H1 (cell line): ENCODE results near the gene CELF2. TPM values are rescaled to one million over a fixed set of nuclear protein-coding genes. Genes with fewer than 3 reads are reported as not detected.

Source experiments
- CTCF ChIA-PET: fragments of 300-600 bp; sonication (Branson Sonifier 250); formaldehyde crosslinking; loops from one replicate; lab custom pipeline; 2021; ENCODE audit not compliant: partially characterized antibody; lab: Charles Lee
- POLR2A ChIA-PET: fragments of 300-600 bp; sonication (Branson Sonifier 250); formaldehyde crosslinking; loops from one replicate; lab custom pipeline; 2021; ENCODE audit warnings: inconsistent platforms; ENCODE audit not compliant: partially characterized antibody; lab: Charles Lee
- DNase-seq, 2 experiments: peaks; one replicate each; pipeline versions ENCODE4 v3.0.0 to v3.0.0-alpha.2; 2010 to 2022; ENCODE audit warnings: low spot score in 2 of 2, low read depth in 1 of 2, mixed read lengths in 1 of 2
- FAIRE-seq: peaks from 2 replicates; lab custom pipeline; 2011; peaks lifted over from hg19 to GRCh38; lab: Jason Lieb, UNC
- H2AFZ ChIP-seq: 2 replicates; pipeline ENCODE4 v1.8.1; 2012; ENCODE audit warnings: low read length, inconsistent platforms
- H2AK5ac ChIP-seq: 2 replicates; pipeline ENCODE4 v1.6.1; 2013; ENCODE audit warnings: low read depth, low read length
- H2BK120ac ChIP-seq: replicated peaks from 2 replicates; pipeline ENCODE3; 2013; ENCODE audit warnings: low read depth, low read length, inconsistent platforms
- H2BK12ac ChIP-seq: 2 replicates; pipeline ENCODE4 v1.6.1; 2013; ENCODE audit warnings: low read depth, low read length
- H2BK15ac ChIP-seq: 2 replicates; pipeline ENCODE4 v1.6.1; 2013; ENCODE audit warnings: low read length
- H2BK20ac ChIP-seq: 2 replicates; pipeline ENCODE4 v1.6.1; 2013; ENCODE audit warnings: low read length
- H2BK5ac ChIP-seq: 2 replicates; pipeline ENCODE4 v1.6.1; 2013; ENCODE audit warnings: low read depth, low read length
- H3K14ac ChIP-seq: 2 replicates; pipeline ENCODE4 v1.6.1; 2013; ENCODE audit warnings: inconsistent platforms; ENCODE audit not compliant: insufficient read length
- H3K18ac ChIP-seq: 2 replicates; pipeline ENCODE4 v1.6.1; 2013; ENCODE audit warnings: low read length; ENCODE audit errors: extremely low read depth
- H3K23ac ChIP-seq: 2 replicates; pipeline ENCODE4 v1.6.1; 2013; ENCODE audit warnings: inconsistent platforms; ENCODE audit not compliant: insufficient read length
- H3K23me2 ChIP-seq: 2 replicates; pipeline ENCODE4 v1.6.1; 2013; ENCODE audit warnings: low read depth, low read length
- H3K27ac ChIP-seq: 2 replicates; pipeline ENCODE4 v1.6.1; 2011; ENCODE audit warnings: low read depth, low read length, inconsistent platforms
- H3K27me3 ChIP-seq, 4 experiments: replicated peaks in 1 of 4; 1 replicate in 1 of 4; 2 replicates in 3 of 4; pipeline versions ENCODE4 v1.6.1 to v1.8.1; 2011 to 2013; ENCODE audit warnings: low read length in 3 of 4, mild to moderate bottlenecking in 3 of 4, inconsistent platforms in 2 of 4, mixed read lengths in 2 of 4, moderate library complexity in 1 of 4; ENCODE audit not compliant: control insufficient read depth in 3 of 4, insufficient read depth in 3 of 4; ENCODE audit errors: extremely low read depth in 1 of 4
- H3K36me3 ChIP-seq, 4 experiments: 2 replicates each; pipeline versions ENCODE4 v1.6.1 to v1.8.1; 2011 to 2013; ENCODE audit warnings: mild to moderate bottlenecking in 4 of 4, low read length in 3 of 4, moderate library complexity in 2 of 4, control low read depth in 1 of 4, inconsistent platforms in 1 of 4; ENCODE audit not compliant: insufficient read depth in 4 of 4, control insufficient read depth in 2 of 4
- H3K4ac ChIP-seq: replicated peaks from 2 replicates; pipeline ENCODE3; 2013; ENCODE audit warnings: low read length, low read depth, mixed read lengths, inconsistent platforms; ENCODE audit not compliant: insufficient read length
- H3K4me1 ChIP-seq, 4 experiments: replicated peaks in 1 of 4; 1 replicate in 1 of 4; 2 replicates in 3 of 4; pipeline versions ENCODE4 v1.6.1 to v1.8.1; 2011 to 2013; ENCODE audit warnings: low read length in 3 of 4, inconsistent platforms in 2 of 4, mixed read lengths in 1 of 4; ENCODE audit not compliant: insufficient read depth in 4 of 4, control insufficient read depth in 3 of 4
- H3K4me2 ChIP-seq, 2 experiments: 2 replicates each; pipeline versions ENCODE4 v1.6.1 to v1.8.1; 2011 to 2013; ENCODE audit warnings: low read depth in 2 of 2, low read length in 2 of 2, control low read depth in 1 of 2, inconsistent platforms in 1 of 2, mild to moderate bottlenecking in 1 of 2; ENCODE audit not compliant: insufficient read depth in 1 of 2
- H3K4me3 ChIP-seq, 4 experiments: fragments of 200-600, 300-600 bp in 1 of 4; sonication (generic), shearing (Covaris generic), sonication (Bioruptor Twin) in 1 of 4; 2 replicates each; pipeline versions ENCODE4 v1.5.1 to v1.8.1; 2011 to 2016; ENCODE audit warnings: low read length in 4 of 4, low read depth in 3 of 4, control low read depth in 2 of 4, inconsistent platforms in 2 of 4, mild to moderate bottlenecking in 2 of 4, mixed read lengths in 1 of 4, moderate library complexity in 1 of 4; ENCODE audit not compliant: insufficient read depth in 2 of 4; ENCODE audit errors: extremely low read depth in 1 of 4
- H3K56ac ChIP-seq: replicated peaks from 2 replicates; pipeline ENCODE3; 2013; ENCODE audit warnings: low read depth, mild to moderate bottlenecking, mixed read lengths, low read length, inconsistent platforms; ENCODE audit not compliant: insufficient read length
- H3K79me1 ChIP-seq: 2 replicates; pipeline ENCODE4 v1.6.1; 2013; ENCODE audit warnings: low read depth, low read length, control low read depth
- H3K79me2 ChIP-seq, 2 experiments: 2 replicates each; pipeline versions ENCODE4 v1.6.1 to v1.8.1; 2012 to 2013; ENCODE audit warnings: low read length in 2 of 2, mild to moderate bottlenecking in 2 of 2, inconsistent platforms in 1 of 2; ENCODE audit not compliant: insufficient read depth in 2 of 2, control insufficient read depth in 1 of 2
- H3K9ac ChIP-seq, 4 experiments: replicated peaks in 1 of 4; 1 replicate in 1 of 4; 2 replicates in 3 of 4; pipeline versions ENCODE4 v1.6.1 to v1.8.1; 2011 to 2013; ENCODE audit warnings: low read depth in 3 of 4, low read length in 3 of 4, control low read depth in 2 of 4, mild to moderate bottlenecking in 2 of 4, moderate library complexity in 2 of 4, inconsistent platforms in 1 of 4; ENCODE audit errors: extremely low read depth in 1 of 4
- H3K9me3 ChIP-seq, 2 experiments: 2 replicates each; pipeline versions ENCODE4 v1.6.1 to v1.8.1; 2012 to 2013; ENCODE audit warnings: mild to moderate bottlenecking in 2 of 2, moderate library complexity in 2 of 2, control low read depth in 1 of 2, inconsistent platforms in 1 of 2, low read depth in 1 of 2, low read length in 1 of 2, mixed read lengths in 1 of 2; ENCODE audit not compliant: insufficient read depth in 2 of 2
- H4K20me1 ChIP-seq, 2 experiments: replicated peaks in 1 of 2; 2 replicates each; pipeline versions ENCODE3 to v1.8.1; 2011 to 2013; ENCODE audit warnings: inconsistent platforms in 2 of 2, low read length in 2 of 2, mild to moderate bottlenecking in 1 of 2; ENCODE audit not compliant: insufficient read depth in 2 of 2, control insufficient read depth in 1 of 2
- H4K5ac ChIP-seq: 2 replicates; pipeline ENCODE4 v1.6.1; 2013; ENCODE audit warnings: low read length, low read depth, mixed read lengths, inconsistent platforms; ENCODE audit not compliant: insufficient read length
- H4K8ac ChIP-seq: 2 replicates; pipeline ENCODE4 v1.8.0; 2013; ENCODE audit warnings: mild to moderate bottlenecking, moderate library complexity, low read length, inconsistent platforms; ENCODE audit not compliant: insufficient read depth; ENCODE audit errors: extremely low read depth
- H4K91ac ChIP-seq: replicated peaks from 2 replicates; pipeline ENCODE3; 2013; ENCODE audit warnings: low read length, mixed read lengths, inconsistent platforms; ENCODE audit not compliant: insufficient read length
- CBX8 ChIP-seq: fragments of 300-800, 300-1000 bp; sonication (generic); IDR thresholded peaks from 2 replicates; pipeline ENCODE4 v1.7.1; 2016; ENCODE audit warnings: low read depth, low read length, borderline replicate concordance
- CHD1 ChIP-seq: IDR thresholded peaks from 2 replicates; pipeline ENCODE4 v1.6.1; 2012; ENCODE audit warnings: low read depth, low read length, improper control_type of control experiment
- CTBP2 ChIP-seq: IDR thresholded peaks from 2 replicates; pipeline ENCODE4 v1.7.0; 2011; ENCODE audit warnings: borderline replicate concordance, mild to moderate bottlenecking, moderate library complexity, mixed read lengths, low read length; ENCODE audit not compliant: insufficient read depth, insufficient read length
- EZH2 ChIP-seq: fragments of 200-600 bp; sonication (generic); IDR thresholded peaks from 2 replicates; pipeline ENCODE4 v1.7.1; 2012; ENCODE audit warnings: low read depth, mild to moderate bottlenecking, moderate library complexity, low read length, inconsistent platforms; ENCODE audit not compliant: severe bottlenecking
- FOSL1 ChIP-seq: IDR thresholded peaks from 2 replicates; pipeline ENCODE4 v1.6.1; 2011; ENCODE audit warnings: mild to moderate bottlenecking, low read depth, low read length, moderate library complexity; ENCODE audit not compliant: insufficient read depth
- GABPA ChIP-seq: IDR thresholded peaks from 2 replicates; pipeline ENCODE4 v1.6.1; 2011; ENCODE audit warnings: mild to moderate bottlenecking, low read length, moderate library complexity, borderline replicate concordance; ENCODE audit not compliant: insufficient read depth
- JUN ChIP-seq: IDR thresholded peaks from 2 replicates; pipeline ENCODE4 v1.6.1; 2011; ENCODE audit warnings: low read depth, mild to moderate bottlenecking, improper control_type of control experiment, low read length
- JUND ChIP-seq: IDR thresholded peaks from 2 replicates; pipeline ENCODE4 v1.6.1; 2011; ENCODE audit warnings: mild to moderate bottlenecking, improper control_type of control experiment, low read length
- RAD21 ChIP-seq, 2 experiments: IDR thresholded peaks in 1 of 2; conservative IDR thresholded peaks in 1 of 2; 2 replicates each; pipeline ENCODE4 v1.6.1; 2011; ENCODE audit warnings: low read depth in 2 of 2, low read length in 2 of 2, improper control_type of control experiment in 1 of 2, inconsistent platforms in 1 of 2, mild to moderate bottlenecking in 1 of 2, moderate library complexity in 1 of 2
- TAF1 ChIP-seq: IDR thresholded peaks from 2 replicates; pipeline ENCODE4 v1.6.1; 2011; ENCODE audit warnings: mild to moderate bottlenecking, low read depth, low read length
- TCF12 ChIP-seq: IDR thresholded peaks from 2 replicates; pipeline ENCODE4 v1.6.1; 2011; ENCODE audit warnings: low read depth, mild to moderate bottlenecking, low read length
- YY1 ChIP-seq: IDR thresholded peaks from 2 replicates; pipeline ENCODE4 v1.6.1; 2011; ENCODE audit warnings: low read depth, mild to moderate bottlenecking, low read length
- WGBS, 2 experiments: shearing (Covaris generic) in 1 of 2; methylation state at CpG; one replicate each; pipeline versions ENCODE4 v1.1.6 to v1.1.7; 2013 to 2015; ENCODE audit warnings: low lambda C conversion rate in 2 of 2, mixed read lengths in 2 of 2, inconsistent platforms in 1 of 2, low coverage in 1 of 2, missing lambda C conversion rate in 1 of 2; ENCODE audit not compliant: insufficient replicate concordance in 2 of 2, insufficient coverage in 1 of 2, insufficient read length in 1 of 2; ENCODE audit errors: extremely low coverage in 1 of 2, missing lambda C conversion rate in 1 of 2; 5-methylcytosine and 5-hydroxymethylcytosine counted together
- polyA plus RNA-seq, 7 experiments: library from polyadenylated mRNA; depleted of rRNA in 3 of 7; stranded (reverse) in 5 of 7; unstranded in 2 of 7; fragments of >200 nt in 5 of 7; fragments of 200-250 nt in 2 of 7; gene quantifications; 1 replicate in 5 of 7; 2 replicates in 1 of 7; 4 replicates in 1 of 7; pipeline versions ENCODE4 v1.2.1 to v1.2.3, GENCODE V29; 2011 to 2013; ENCODE audit warnings: missing spikeins in 2 of 7, mixed read lengths in 2 of 7
- total RNA-seq: library from RNA; stranded (reverse); fragmentation: NEBNext Ultra II Directional; extraction: Animal tissue kit (Norgen Biotek cat#: 25700); gene quantifications from 2 replicates; pipeline ENCODE4 v1.2.1, GENCODE V29; 2021
- TF ChIP-seq, protein P1 (sequence below): IDR thresholded peaks from 2 replicates; pipeline ENCODE4 v1.6.1; 2011; ENCODE audit warnings: low read length, improper control_type of control experiment

CELF2 gene
- total and polyA plus RNA-seq, 2 of the 8 experiments (the other 6 are each of a cell fraction or from before 2014, with no cell fraction given), result 18.3 to 22.7 TPM

DNA sequence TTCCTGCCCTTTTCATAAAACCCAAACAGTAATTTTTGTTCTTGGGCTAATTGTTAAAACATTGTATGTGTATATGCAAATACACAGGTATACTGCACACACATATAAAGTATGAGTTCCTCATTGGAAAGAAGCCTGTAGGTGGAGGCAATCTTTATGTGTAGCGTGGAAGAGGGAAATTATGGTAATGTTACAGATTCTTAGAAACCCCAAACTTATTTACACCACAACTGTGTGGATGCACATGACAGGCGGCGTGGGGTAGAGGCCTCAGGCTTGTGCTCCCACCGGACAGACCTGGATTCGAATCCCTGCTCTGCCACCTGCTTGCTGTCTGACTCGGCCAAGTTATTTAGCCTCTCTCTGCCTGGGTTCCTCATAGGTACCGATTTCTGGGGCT, 223.0 kb downstream of the CELF2 start:
- Histone ChIP-seq H3K4me3 (no peak overlapping the region), H3K9me3 (no peaks in the 10 kb centered on the region), H3K23ac (no peak overlapping the region), H3K14ac (no peak overlapping the region), H4K91ac (no peak overlapping the region), H2AFZ (no peak overlapping the region), H2BK12ac (no peak overlapping the region), H3K36me3 (no peaks in the 10 kb centered on the region), H4K8ac (no peak overlapping the region), H4K5ac (no peak overlapping the region), H3K23me2 (no peaks in the 10 kb centered on the region), H2BK20ac (no peak overlapping the region), H3K4me1 (peaks cover 0 to 5% (median 0%) of the 10 kb centered on the region in 4 experiments; a peak in 2 of 7 replicates), H2BK15ac (no peak overlapping the region), H3K9ac (no peak overlapping the region), H3K27me3 (no peaks in the 10 kb centered on the region), H4K20me1 (peaks cover 0 to 1% of the 10 kb centered on the region in 2 experiments), H3K4me2 (no peak overlapping the region), H3K79me2 (no peaks in the 10 kb centered on the region), H3K4ac (no peak overlapping the region), H3K56ac (no peak overlapping the region), H2AK5ac (no peak overlapping the region), H3K18ac (no peak overlapping the region), H2BK5ac (no peak overlapping the region), H3K79me1 (0 out of 2 replicates have a peak, but pooled peaks cover 2% of the 10 kb centered on the region), H3K27ac (no peak overlapping the region), H2BK120ac (no peak overlapping the region)
- no peak for DNase-seq
- ChIA-PET CTCF (interaction anchor here (0.6 to 1.2 kb wide), 5 partner anchors 21 to 208 kb away, joined by 3 read pairs; no protein-coding TSS in a partner anchor), POLR2A (no interaction called here)
- 75% methylated on average over 7 of the region's 7 CpGs; no CpG with 5 or more reads in 1 of the 2 experiments for WGBS, 2 experiments
- no peak for FAIRE-seq
- no peak for TF ChIP-seq JUND
- TF ChIP-seq JUN, result no peak
- no peak for TF ChIP-seq YY1
- TF ChIP-seq, protein P1, sequence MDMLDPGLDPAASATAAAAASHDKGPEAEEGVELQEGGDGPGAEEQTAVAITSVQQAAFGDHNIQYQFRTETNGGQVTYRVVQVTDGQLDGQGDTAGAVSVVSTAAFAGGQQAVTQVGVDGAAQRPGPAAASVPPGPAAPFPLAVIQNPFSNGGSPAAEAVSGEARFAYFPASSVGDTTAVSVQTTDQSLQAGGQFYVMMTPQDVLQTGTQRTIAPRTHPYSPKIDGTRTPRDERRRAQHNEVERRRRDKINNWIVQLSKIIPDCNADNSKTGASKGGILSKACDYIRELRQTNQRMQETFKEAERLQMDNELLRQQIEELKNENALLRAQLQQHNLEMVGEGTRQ, result no peak
- TF ChIP-seq CBX8, result no peak
- TF ChIP-seq TAF1, result no peak
- TF ChIP-seq RAD21 (IDR thresholded peaks at IDR 0.05 in 1 of 2, conservative IDR thresholded peaks at IDR 0.05 in 1 of 2; ENCODE audit: low read depth in 2 of 2, low read length in 2 of 2), result no peak
- no peak for TF ChIP-seq EZH2
- no peak for TF ChIP-seq CHD1
- TF ChIP-seq FOSL1, result no peak
- no peak for TF ChIP-seq CTBP2
- TF ChIP-seq TCF12, result no peak
- TF ChIP-seq GABPA, result no peak
